Activated CD4-positive, alpha-beta memory T cell treated with anti-CD3 and anti-CD28 coated beads for 36 hours (primary cell): ENCODE measurements around the gene TCF4. TPM values are rescaled to one million over a fixed set of nuclear protein-coding genes. Genes with fewer than 3 reads are reported as not detected.

ENCODE experiments used
- CTCF ChIA-PET: fragments of 350-600 bp; sonication (Branson Sonifier 250); formaldehyde crosslinking; loops from one replicate; lab custom pipeline; 2021; ENCODE audit warnings: antibody characterized with exemption, inconsistent platforms; lab: Charles Lee
- POLR2A ChIA-PET: fragments of 350-600 bp; sonication (Branson Sonifier 250); formaldehyde crosslinking; loops from one replicate; lab custom pipeline; 2021; ENCODE audit warnings: antibody characterized with exemption; lab: Charles Lee
- DNase-seq: peaks from one replicate; pipeline ENCODE4 v3.0.0-alpha.2; 2020
- H3K27ac Mint-ChIP-seq: one replicate; pipeline ENCODE4 v1.8.0; 2021; ENCODE audit warnings: mixed read lengths
- H3K27me3 Mint-ChIP-seq: one replicate; pipeline ENCODE4 v1.8.0; 2021; ENCODE audit warnings: mixed read lengths
- H3K36me3 Mint-ChIP-seq: one replicate; pipeline ENCODE4 v1.8.0; 2021; ENCODE audit warnings: mixed read lengths
- H3K4me1 Mint-ChIP-seq: one replicate; pipeline ENCODE4 v1.8.0; 2021; ENCODE audit warnings: low read depth, mixed read lengths
- H3K4me3 Mint-ChIP-seq: one replicate; pipeline ENCODE4 v1.8.0; 2021; ENCODE audit warnings: mild to moderate bottlenecking, mixed read lengths
- H3K9me3 Mint-ChIP-seq: one replicate; pipeline ENCODE4 v1.8.0; 2021; ENCODE audit warnings: mixed read lengths
- intact Hi-C: fragments of 100-400 bp; cut with micrococcal nuclease; formaldehyde crosslinking; loops from one replicate; pipeline ENCODE4 v1.15.1; 2023
- total RNA-seq, 2 experiments: library from RNA; stranded (reverse); gene quantifications; one replicate each; pipeline ENCODE4 v1.2.3, GENCODE V29; 2021

Gene TCF4
- total RNA-seq, 2 experiments from 2014 or later, result not detected

DNA sequence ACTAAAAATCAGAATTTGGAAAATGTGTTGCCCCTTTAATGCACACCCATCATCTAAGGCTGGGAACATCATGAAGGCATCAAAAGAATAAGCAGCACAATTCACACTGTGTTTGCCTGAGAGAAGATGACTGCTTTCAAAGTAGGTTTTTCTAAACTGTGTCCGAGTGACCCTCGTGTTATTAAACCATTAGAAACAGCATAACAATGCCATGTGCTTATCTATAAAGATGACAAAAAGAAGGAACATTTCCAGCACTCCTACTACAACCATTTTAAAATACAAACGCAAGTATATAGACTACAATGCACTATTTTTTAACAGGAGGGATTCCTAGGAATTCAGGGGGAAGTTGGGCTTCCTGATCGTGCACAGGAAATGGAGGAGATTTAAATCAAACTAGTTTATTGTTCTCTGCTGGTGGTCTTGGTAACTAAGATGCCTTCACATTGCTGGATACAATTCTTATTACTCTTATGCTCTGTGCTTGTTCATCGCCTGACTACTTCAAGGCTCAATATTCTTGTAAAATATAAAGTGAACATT is 322.8 kb downstream of the TCF4 start:
- no peaks in the 10 kb centered on the region for H3K9me3 Mint-ChIP-seq
- no peaks in the 10 kb centered on the region for H3K27me3 Mint-ChIP-seq
- CTCF ChIA-PET, result no interaction called here
- no peak for DNase-seq
- H3K4me1 Mint-ChIP-seq, result no peaks in the 10 kb centered on the region
- H3K27ac Mint-ChIP-seq, result no peak overlapping the region
- intact Hi-C loops, result no loop called here
- H3K36me3 Mint-ChIP-seq, result no peaks in the 10 kb centered on the region
- H3K4me3 Mint-ChIP-seq, result no peak overlapping the region
- POLR2A ChIA-PET, result no interaction called here

DNA sequence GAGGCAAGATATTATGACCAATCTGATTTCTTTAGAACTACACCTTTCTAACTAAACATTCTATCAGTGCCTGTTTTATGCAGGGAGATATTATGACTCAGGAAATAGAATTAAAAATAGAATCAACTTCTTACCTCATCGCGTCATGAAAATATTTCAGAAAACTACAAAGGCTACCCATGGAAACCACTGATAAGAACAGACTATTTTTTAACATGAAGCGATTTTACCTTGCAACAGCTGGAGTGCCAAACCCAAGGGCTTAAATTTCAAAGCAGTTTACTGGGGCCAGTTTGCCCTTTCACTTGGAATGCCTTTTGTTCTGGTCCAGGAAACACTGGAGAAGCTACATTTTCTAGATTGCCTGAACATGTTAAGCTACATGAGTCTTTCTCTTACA is 323.9 kb downstream of the TCF4 start:
- H3K27ac Mint-ChIP-seq, result no peak overlapping the region
- H3K36me3 Mint-ChIP-seq, result no peaks in the 10 kb centered on the region
- H3K9me3 Mint-ChIP-seq, result no peaks in the 10 kb centered on the region
- ChIA-PET POLR2A (no interaction called here), CTCF (interaction anchor here (1.0 kb wide), 1 partner anchor 29 kb away, joined by 3 read pairs; no protein-coding TSS in a partner anchor)
- no peak for DNase-seq
- no peak overlapping the region for H3K4me3 Mint-ChIP-seq
- no peaks in the 10 kb centered on the region for H3K27me3 Mint-ChIP-seq
- intact Hi-C loops, result no loop called here
- H3K4me1 Mint-ChIP-seq, result no peaks in the 10 kb centered on the region

DNA sequence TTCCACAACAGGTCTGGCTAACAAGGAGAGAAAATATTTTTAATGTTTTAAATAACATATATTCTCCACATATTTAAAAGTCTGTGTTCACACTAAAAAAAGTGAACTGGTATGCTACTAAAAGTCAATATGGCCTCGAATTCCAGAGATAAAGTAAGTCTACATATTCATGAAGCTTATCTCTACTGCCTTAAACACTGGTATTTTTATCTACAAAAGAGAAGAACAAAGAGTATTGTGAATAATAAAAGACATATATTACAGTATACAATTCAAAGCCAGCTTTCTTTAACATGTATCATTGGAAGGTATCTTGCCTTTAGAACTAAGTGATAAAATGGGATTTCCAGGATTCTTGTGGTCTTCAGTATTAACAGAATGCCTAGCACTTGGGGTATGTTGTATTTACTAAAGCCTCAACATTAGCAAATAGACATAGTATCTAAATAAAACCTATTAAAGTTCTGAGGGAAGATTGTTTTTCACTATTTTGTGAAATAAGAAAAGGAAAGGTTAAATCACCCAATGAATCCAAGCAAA is 325.9 kb downstream of the TCF4 start:
- no peak for DNase-seq
- no peaks in the 10 kb centered on the region for H3K27me3 Mint-ChIP-seq
- CTCF ChIA-PET, result interaction anchor here (1.7 kb wide), 1 partner anchor 27 kb away, joined by 3 read pairs; no protein-coding TSS in a partner anchor
- H3K36me3 Mint-ChIP-seq, result no peaks in the 10 kb centered on the region
- intact Hi-C loops, result no loop called here
- no peak overlapping the region for H3K4me3 Mint-ChIP-seq
- no peak overlapping the region for H3K27ac Mint-ChIP-seq
- POLR2A ChIA-PET, result no interaction called here
- no peaks in the 10 kb centered on the region for H3K4me1 Mint-ChIP-seq
- no peaks in the 10 kb centered on the region for H3K9me3 Mint-ChIP-seq

- Mint-ChIP-seq H3K9me3 (no peaks in the 10 kb centered on the region), H3K27me3 (no peaks in the 10 kb centered on the region), H3K4me3 (no peak overlapping the region), H3K4me1 (no peaks in the 10 kb centered on the region), H3K36me3 (no peaks in the 10 kb centered on the region), H3K27ac (no peak overlapping the region)
- CTCF ChIA-PET, result interaction anchor here (1.7 kb wide), 1 partner anchor 27 kb away, joined by 3 read pairs; no protein-coding TSS in a partner anchor
- POLR2A ChIA-PET, result no interaction called here
- DNase-seq, result no peak
- intact Hi-C loops, result no loop called here
These were observed 326.7 kb downstream of the TCF4 start for GRCh38 chr18:55261253-55261652.

DNA sequence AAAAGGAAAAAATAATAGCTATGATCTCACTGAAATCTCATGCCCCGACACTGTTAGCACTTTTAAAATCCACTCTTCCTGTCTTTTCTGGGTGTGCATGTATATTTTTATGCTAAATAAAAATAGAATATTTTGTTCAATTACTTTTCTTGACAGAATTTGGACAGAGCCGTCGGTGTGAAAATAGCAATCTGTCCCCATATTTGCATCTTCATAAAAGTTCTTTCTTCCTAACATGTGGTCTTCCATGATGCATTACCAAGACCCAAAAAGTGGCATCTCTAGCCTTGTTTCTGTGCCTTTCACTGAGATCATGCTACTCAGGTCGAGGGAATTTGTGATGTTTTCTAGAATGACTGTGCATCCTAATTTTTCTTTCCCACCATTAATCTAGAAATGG is 329.9 kb downstream of the TCF4 start:
- intact Hi-C loops, result no loop called here
- CTCF ChIA-PET, result no interaction called here
- Mint-ChIP-seq H3K9me3 (no peaks in the 10 kb centered on the region), H3K4me3 (no peak overlapping the region), H3K36me3 (no peaks in the 10 kb centered on the region), H3K27me3 (peaks cover 2% of the 10 kb centered on the region), H3K4me1 (no peaks in the 10 kb centered on the region), H3K27ac (no peak overlapping the region)
- DNase-seq, result no peak
- POLR2A ChIA-PET, result no interaction called here

GRCh38 chr18:55256929-55257289 is 331.1 kb downstream of the TCF4 start:
- no peaks in the 10 kb centered on the region for H3K9me3 Mint-ChIP-seq
- H3K27me3 Mint-ChIP-seq, result peaks cover 2% of the 10 kb centered on the region
- intact Hi-C loops, result no loop called here
- no peaks in the 10 kb centered on the region for H3K36me3 Mint-ChIP-seq
- POLR2A ChIA-PET, result no interaction called here
- H3K4me1 Mint-ChIP-seq, result no peaks in the 10 kb centered on the region
- no peak overlapping the region for H3K27ac Mint-ChIP-seq
- no peak for DNase-seq
- H3K4me3 Mint-ChIP-seq, result no peak overlapping the region
- CTCF ChIA-PET, result interaction anchor here (1.7 kb wide), 1 partner anchor 22 kb away, joined by 5 read pairs; no protein-coding TSS in a partner anchor

- CTCF ChIA-PET, result interaction anchor here (0.6 to 1.7 kb wide), 2 partner anchors 22 to 129 kb away, joined by 3 to 5 read pairs; no protein-coding TSS in a partner anchor
These were observed 331.6 kb downstream of the TCF4 start for GRCh38 chr18:55256226-55256928.

GRCh38 chr18:55253814-55254213 is 334.2 kb downstream of the TCF4 start:
- H3K27me3 Mint-ChIP-seq, result peaks cover 2% of the 10 kb centered on the region
- intact Hi-C loops, result no loop called here
- H3K4me3 Mint-ChIP-seq, result no peak overlapping the region
- ChIA-PET CTCF (no interaction called here), POLR2A (no interaction called here)
- no peak for DNase-seq
- peaks cover 5% of the 10 kb centered on the region for H3K4me1 Mint-ChIP-seq
- H3K36me3 Mint-ChIP-seq, result no peaks in the 10 kb centered on the region
- H3K27ac Mint-ChIP-seq, result no peak overlapping the region
- H3K9me3 Mint-ChIP-seq, result no peaks in the 10 kb centered on the region

More at GRCh38 chr18:55256226-55256928, 331.6 kb downstream of the TCF4 start:
- no peak for DNase-seq
- intact Hi-C loops, result no loop called here
- Mint-ChIP-seq H3K9me3 (no peaks in the 10 kb centered on the region), H3K4me1 (no peaks in the 10 kb centered on the region), H3K36me3 (no peaks in the 10 kb centered on the region), H3K27ac (no peak overlapping the region), H3K4me3 (no peak overlapping the region), H3K27me3 (peaks cover 2% of the 10 kb centered on the region)
- POLR2A ChIA-PET, result no interaction called here

DNA sequence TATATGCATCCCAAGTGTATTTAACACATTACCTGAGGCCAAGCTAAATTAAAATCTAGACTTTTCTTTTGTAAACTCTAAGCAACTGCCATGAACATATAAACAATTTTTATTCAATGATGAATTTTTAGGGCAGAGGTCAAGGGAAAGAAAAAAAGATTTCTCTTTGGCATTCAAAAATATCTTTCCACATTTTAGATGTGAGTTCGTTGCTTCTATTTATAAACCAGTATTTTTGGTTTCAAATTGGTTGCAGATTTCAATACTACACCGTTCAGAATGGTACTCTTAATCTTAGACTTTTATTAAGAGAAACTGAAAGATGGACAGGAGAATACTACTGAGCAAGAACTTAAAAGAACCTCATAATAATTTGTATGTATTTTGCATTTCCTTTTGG is 335.1 kb downstream of the TCF4 start:
- H3K27ac Mint-ChIP-seq, result no peak overlapping the region
- ChIA-PET POLR2A (no interaction called here), CTCF (no interaction called here)
- peaks cover 5% of the 10 kb centered on the region for H3K4me1 Mint-ChIP-seq
- no peak overlapping the region for H3K4me3 Mint-ChIP-seq
- H3K27me3 Mint-ChIP-seq, result peaks cover 3% of the 10 kb centered on the region
- H3K9me3 Mint-ChIP-seq, result no peaks in the 10 kb centered on the region
- intact Hi-C loops, result no loop called here
- H3K36me3 Mint-ChIP-seq, result no peaks in the 10 kb centered on the region
- no peak for DNase-seq

DNA sequence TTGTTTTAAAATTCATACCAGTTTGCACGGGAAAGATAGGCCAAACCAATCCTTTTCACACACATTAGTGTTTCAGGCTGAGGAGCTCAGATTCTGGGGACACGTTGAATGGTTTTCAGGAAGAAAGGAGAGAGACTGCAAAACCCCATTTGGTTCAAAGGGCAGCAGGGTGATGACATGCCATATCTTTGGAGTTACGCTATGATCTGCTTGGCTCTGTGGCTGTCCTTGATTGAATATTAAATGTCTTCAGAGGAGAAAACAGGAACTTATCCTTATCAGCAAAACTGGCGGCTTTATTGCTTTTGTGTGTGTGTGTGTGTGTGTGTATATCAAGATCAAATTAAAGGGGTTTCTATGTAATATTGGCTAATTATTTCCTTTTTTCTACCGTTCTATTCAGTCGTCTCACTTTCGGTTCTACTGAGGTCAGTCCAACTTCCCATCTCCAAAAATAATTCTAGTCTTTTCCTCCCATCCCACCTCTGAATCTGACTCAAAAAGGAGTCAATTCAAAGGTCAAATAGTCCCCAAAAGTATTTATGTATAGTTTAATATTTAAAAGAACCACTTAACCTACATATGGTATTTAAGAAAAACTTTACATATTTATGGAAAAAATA is 335.8 kb downstream of the TCF4 start:
- CTCF ChIA-PET, result no interaction called here
- Mint-ChIP-seq H3K4me1 (peaks cover 5% of the 10 kb centered on the region), H3K27me3 (peaks cover 5% of the 10 kb centered on the region), H3K4me3 (no peak overlapping the region), H3K27ac (no peak overlapping the region), H3K36me3 (no peaks in the 10 kb centered on the region), H3K9me3 (no peaks in the 10 kb centered on the region)
- intact Hi-C loops, result no loop called here
- no peak for DNase-seq
- POLR2A ChIA-PET, result no interaction called here

- CTCF ChIA-PET, result no interaction called here
These were observed 336.6 kb downstream of the TCF4 start for GRCh38 chr18:55251254-55251971.

DNA sequence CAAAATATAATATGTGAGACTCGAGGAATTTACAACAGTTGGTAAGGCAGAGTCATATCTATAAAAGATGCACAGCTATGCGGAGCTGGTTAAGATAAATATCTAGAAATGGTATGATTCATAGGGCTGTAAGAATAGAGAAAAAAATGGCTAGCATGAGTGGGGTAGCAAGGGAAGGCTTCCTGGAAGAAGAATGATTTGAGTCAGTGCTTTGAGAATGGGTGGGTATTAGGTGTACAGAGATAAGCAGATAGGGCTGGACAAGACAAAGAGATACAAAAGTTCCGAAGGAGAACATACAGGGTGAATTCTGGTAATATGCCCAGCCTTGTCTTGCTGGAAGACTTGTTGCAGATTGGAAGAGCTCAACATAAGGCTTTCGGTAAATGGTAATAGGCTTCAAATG is 337.2 kb downstream of the TCF4 start:
- H3K4me3 Mint-ChIP-seq, result no peak overlapping the region
- no peaks in the 10 kb centered on the region for H3K36me3 Mint-ChIP-seq
- no peak overlapping the region for H3K27ac Mint-ChIP-seq
- DNase-seq, result no peak
- H3K27me3 Mint-ChIP-seq, result peaks cover 6% of the 10 kb centered on the region
- ChIA-PET CTCF (no interaction called here), POLR2A (no interaction called here)
- intact Hi-C loops, result no loop called here
- peaks cover 5% of the 10 kb centered on the region for H3K4me1 Mint-ChIP-seq
- H3K9me3 Mint-ChIP-seq, result no peaks in the 10 kb centered on the region

More at GRCh38 chr18:55251254-55251971, 336.6 kb downstream of the TCF4 start:
- no peaks in the 10 kb centered on the region for H3K9me3 Mint-ChIP-seq
- H3K4me3 Mint-ChIP-seq, result no peak overlapping the region
- H3K36me3 Mint-ChIP-seq, result no peaks in the 10 kb centered on the region
- no peak overlapping the region for H3K27ac Mint-ChIP-seq
- H3K27me3 Mint-ChIP-seq, result peaks cover 6% of the 10 kb centered on the region
- intact Hi-C loops, result no loop called here
- H3K4me1 Mint-ChIP-seq, result peaks cover 5% of the 10 kb centered on the region
- POLR2A ChIA-PET, result no interaction called here
- no peak for DNase-seq
